UCSD-AML1 (cell line): ENCODE data around the gene HOXA3.
A peak's percentile ranks its signal among the peaks of the same experiment; 100 is the strongest.

Experiments
- DNase-seq: peaks from one replicate; lab custom pipeline; 2025; ENCODE audit not compliant: unreplicated experiment; lab: John Stamatoyannopoulos, UW

Gene HOXA3

DNA sequence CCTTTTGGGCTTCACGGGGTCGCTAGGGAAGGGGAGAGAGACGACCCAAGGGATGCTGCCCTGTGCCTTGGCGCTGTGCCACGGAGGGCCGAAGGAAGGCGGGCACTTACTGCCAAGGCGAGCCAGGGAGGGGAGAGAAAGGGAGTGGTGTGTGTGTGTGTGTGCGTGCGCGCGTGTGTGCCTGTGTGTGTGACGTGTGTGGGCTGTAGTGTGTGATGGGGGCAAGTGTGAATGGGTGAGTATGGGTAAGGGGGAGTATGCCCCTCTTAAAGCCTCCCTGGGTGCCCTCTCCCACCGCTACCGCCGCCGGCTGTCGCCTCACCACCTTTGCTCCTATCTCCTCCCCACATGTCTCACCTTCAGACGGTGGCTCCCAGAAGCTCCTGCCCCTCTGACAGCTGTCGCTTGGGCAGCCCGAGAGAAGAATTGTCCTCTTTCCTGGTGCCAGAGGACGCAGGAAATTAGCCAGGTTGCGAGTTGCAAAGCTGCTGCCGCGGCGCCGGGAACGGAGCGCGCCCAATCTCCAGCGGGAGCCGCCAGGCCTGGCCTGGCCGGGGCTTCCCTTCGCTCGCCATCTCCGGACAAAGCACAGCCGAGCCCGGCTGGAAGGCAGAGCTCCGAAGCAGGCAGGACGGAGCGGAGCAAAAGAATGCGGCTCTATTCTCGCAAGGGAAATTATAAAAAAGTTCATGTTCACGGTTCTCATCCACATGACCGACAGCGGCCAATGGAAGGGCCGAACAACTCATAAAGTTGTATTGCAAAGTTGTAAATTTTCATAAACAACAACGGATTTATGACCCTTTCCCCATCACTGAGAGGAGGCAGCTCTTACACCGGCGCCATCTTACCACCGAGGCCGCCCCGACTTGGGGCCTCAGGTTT lies at the start of gene HOXA3:
Gene HOXA3 (minus strand): TSS at position 653 of the 885 bp plus-strand sequence. CDS start 41,943 bp downstream, outside the sequence.
- peak; percentile 37 for DNase-seq

DNA sequence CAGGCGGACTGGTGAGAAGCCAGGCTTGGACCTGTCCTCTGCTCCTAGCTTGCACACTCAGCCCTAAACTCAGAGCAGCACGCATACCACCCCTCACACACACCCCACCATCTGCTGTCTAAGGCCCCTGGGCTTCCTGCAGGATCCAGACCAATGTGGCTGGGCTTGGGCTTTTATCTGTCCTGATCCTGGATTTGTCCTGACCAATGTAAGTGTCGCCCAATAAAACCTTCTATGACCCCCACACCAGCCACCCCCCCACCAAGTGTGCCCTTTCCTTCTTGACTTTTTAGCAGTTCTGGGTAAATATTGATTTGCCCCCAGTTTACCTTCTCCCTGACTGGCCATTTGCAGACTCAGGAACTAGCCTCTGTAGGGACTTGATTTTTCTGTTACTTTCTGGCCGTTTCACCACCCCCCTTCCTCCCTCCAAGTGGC lies 49.2 kb upstream of the HOXA3 start:
- DNase-seq, result no peak

DNA sequence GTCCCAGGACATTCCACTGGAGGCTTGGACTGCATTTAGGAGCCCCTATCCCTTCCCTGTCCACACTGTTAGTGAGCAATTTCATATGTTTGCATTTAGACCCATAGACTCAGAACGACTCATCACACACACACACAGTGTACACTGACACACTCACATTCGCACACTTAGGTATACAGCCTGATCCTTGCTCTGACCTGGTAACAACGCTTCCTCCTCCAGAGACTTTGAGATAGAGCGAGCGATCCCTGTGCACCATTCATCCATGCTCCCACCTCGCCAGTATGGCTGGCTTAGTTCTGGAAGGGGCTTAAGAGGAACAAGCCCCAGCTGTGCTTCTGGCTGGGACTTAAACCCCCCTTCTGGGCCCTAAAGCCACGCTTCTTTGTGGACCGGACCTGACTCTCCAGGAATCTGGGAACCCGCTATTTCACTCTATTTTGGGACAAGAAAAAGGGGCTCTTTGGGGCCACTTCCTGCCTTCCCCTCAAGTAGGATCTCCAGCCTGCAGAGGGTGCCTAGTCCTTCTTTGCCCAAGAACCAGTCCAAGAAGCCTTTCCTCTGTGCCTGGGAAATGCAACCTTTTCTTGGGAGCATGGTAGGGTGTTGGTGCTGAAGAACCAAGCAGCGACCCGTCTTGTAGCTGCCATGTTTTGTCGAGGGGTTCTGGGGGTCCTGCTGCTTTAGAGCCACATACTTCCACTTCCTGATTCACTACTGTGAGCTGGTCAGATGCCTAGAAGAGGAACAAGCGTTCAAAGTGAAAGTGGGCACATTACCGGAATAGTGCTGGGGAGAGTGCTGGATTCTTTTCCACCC lies 48.6 kb upstream of the HOXA3 start:
- DNase-seq, result peak; percentile 16

DNA sequence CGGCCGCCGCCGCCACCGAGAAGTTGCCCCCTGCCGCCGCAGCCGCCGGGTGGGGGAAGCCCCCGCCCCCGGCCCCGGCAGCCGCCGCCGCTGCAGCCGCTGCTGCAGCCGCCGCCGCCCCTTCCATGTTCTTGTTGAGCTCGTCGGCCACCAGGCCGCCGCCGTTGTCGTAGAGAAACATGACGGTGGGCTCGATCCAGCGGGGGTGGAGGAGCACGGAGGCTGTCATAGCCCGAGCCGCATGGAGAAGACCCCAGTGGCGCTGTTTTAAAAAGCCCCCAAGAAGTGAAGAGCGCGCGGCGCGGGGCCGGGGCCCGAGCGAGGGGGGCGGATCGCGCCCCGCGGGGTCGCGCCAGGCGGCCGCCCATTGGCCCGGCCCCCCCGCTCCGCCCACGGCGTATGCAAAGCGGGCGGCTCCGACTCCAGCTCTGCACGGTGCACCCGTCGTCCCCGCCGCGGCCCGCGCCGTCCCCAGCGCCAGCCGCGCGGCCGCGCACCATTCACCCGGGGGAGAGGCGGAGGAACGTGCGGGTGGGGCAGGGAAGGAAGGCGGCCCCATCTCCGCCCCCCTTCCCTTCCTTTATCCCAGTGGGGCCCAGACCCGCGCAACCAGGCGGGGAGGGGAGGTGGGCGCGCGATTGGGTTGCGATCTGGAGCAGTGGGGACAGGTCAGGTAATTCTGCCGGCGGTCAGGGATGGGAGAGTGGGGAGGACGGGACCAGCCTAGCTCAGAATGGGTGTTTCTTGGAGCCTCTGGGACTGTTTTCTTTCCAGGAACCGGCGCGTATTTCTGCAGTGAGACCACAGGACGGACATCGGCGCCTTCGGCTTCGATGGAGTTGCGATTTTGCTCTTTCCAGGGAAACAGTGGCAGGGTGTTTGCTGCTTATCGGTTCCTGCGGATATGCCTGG lies 47.7 kb upstream of the HOXA3 start, which contains the start of gene HOXA13:
Gene HOXA13 (minus strand): TSS at position 243 of the 912 bp plus-strand sequence. CDS start 14 bp downstream, at position 229.
- peak; percentile 17 for DNase-seq

DNA sequence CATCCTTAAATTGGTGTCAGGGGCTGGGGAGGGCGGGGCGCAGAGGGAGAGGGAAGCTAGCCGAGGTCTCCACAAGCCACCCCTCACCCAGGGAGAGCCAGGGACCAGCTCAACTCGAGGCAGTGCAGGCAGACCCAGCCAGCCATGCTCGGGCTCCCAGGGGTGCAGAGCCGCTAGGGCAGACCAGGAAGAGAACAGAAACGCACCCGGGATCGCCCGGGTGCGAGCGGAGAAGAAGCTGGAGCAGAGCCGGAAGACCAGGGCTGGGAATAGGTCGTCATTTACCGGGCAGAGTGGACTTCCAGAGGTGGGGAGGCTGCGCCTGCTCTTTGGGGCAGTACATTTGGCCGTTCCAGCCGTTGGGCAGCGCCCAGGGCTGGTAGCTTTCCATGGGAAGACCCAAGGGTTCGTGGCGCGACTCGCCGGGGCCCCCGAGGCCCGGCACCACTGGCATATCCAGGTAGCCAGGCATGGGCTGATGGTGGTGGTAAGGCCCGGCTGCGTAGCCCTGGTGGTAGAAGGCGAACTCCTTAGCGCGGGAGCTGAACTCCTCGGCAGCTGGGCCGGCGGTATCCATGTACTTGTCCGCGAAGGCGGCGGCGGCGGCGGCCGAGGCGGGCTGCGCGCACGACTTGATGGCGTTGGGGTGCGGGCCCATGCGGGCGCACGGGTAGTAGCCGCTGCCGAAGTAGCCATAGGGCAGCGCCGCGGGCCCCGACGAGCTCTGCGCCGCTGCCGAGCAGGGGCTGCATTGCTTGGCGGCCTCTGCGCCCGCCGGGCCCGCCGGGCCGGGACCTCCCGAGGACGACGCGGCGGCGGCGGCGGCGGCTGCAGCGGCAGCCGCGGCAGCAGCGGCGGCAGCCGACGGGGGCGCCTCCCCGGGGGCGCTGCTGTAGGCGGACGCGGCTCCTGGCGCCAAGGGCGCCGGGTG lies 46.8 kb upstream of the HOXA3 start:
- DNase-seq, result no peak

DNA sequence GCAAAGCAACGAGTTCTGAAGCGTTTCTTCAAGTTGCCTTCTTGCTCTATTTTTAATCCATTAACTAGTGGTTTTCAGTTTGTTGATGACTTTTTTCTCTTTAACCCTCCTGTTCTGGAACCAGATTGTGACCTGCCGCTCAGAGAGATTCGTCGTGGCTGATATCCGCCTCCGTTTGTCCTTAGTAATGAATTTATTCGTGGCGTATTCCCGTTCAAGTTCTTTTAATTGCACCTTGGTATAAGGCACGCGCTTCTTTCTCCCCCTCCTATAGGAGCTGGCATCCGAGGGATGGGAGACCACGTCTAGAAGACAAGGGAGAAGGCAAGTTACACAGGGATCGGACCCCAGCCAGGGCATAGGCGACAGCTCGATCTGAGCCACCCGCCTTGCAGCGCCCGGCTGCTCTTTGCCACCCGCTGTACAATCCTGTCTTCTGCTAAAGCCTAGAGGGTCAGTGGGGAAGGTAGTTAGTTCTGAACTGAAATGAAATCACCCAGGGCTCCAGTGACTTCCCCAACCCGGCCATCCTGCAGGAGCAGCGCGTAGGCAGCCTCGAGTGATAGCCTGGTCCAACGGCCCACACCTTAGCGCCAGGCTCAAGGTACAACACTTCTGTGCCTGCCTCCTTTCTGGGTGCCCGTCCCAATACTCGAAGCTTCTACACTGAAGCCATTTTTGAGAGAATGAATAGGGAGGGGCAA lies 45.9 kb upstream of the HOXA3 start:
- no peak for DNase-seq

DNA sequence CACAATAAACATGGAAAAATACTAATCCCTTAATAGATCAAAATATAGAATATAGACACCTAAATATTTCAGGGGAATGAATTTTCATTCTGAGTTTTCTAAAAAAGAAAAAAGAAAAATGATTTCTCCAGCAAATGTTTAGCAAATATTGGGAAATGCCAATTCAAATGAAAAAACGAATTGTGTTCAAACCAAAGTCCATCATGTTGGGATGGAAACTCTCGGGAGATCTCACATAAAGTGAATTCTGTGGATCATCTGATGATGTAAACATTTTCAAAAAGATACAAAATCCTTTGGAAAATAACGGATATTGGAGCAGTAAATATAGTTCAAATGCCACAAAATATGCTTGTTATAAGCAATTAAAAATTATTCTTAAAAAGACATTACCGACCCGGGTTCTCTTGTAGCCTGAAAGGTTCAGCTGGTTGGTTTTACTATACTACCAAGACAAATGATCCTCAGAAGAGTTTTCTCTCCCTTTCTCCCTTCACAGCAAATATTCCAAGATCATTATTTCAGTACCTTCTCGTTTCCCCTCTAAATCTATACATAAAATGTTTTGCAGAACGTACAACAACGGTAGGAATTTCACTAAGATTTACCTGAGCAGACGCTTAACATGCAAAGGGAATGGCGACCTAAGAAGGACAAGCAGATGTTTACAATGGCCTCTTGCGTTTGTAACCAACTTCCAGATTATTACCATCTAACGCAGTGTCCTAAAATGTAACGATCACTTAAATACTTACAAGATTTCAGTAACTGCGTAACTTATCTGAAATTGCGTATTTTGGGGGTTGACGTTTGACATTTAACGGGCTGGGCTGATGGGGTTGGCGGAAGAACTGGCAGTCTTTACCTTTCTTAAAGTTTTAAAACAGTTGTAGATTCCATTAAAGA lies 45.0 kb upstream of the HOXA3 start:
- no peak for DNase-seq

DNA sequence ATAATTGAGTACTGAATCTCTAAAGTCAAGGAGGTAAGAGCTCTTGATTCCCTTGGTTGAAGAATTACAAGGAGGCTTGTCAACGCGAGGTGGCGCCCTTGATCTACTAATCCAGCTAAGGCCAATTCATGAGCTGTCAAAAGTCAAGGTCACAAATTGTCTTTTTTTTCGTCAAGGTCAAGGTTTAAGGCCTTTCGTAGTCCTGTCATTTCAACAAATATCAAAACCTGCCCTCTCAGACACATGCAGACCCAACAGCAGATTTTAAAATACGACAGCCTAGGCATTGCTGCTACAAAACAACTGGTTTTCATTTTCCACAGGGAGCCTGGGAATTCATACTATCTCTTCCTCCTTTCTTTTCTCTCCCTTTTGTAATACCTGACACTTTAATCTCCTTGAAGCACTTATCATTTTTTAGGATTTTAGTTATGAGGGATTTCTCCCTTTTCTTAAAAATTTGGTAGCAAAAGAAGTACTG lies 43.9 kb upstream of the HOXA3 start:
- peak; percentile 47 for DNase-seq

DNA sequence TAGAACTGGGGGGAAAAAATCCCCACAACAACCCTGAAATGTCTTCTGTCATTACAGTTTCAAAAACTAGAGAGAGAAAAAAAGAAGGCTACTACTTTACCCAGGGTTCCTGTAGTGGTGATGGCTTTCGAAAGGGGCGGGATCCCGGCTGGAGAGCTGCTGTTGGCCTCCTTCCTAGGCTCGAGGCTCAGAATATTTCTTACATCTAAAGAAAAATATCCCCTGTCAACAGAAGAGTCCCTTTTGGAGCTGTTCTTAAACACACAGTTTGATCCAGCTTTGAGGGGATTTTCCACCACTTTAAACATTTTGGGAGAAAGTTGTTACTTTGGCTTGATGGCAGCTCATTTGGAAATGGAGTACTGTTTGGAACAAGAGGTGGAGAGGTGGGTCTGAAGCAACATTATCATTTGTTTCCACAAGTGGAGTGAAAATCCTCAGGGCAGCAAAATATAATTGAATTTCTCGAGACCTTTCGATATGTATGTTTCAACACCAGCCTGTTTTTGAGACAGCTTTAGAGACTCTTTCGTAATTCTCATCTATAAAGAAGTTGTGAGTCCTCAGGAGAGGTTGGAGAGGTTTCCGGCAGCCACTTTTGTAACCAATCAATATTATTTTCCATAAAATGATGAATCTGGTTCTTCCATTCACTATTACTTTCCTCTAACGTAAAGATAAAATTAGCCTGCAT lies 42.5 kb upstream of the HOXA3 start:
- no peak for DNase-seq

DNA sequence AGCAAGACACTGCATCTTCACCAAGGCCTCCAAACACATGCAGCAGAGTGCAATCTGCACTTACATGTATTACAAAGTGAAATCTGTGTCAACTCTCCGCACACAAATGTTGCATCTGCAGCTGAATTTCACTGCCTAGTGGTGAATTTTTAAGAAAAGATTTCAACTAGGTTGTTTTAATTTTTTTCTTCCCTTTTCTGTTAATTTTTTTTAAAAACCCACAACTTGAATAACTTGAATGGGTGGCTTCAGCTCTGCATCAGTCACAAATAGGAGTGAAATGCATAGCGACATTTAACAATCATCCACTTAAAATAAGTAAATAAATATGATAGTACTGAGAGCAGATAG lies 41.6 kb upstream of the HOXA3 start:
- DNase-seq, result no peak

DNA sequence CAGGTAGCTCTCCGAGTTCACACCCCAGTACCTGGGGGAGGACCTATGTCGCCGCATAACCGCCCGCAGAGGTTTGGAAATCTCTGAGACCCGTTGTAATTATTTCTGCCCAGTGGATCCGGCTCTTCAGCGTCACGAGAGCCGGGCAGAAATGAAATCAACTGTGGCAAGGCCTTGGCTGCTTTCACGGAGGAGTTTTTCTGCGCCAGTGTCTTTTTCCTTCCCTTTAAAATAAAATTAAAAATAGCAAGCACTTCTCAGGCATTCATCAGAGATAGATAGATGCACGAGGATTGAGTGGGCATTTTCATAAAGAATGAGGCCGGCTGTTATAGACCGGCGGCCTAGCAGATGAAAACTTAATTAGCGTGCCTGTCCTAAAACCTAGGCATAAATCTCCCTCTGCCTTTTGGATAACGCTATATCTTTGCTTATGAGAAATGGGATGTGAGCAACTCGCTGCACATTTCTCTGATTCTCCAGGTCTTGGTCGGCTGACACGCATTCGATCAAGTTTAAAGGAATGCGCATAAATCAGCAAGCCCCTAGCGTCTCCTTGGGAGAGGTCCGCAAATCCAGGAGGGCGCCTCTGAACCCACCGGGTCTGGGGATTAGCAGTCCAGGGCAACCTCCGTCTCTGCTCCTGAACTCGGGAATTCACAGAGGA lies 41.1 kb upstream of the HOXA3 start:
- no peak for DNase-seq

DNA sequence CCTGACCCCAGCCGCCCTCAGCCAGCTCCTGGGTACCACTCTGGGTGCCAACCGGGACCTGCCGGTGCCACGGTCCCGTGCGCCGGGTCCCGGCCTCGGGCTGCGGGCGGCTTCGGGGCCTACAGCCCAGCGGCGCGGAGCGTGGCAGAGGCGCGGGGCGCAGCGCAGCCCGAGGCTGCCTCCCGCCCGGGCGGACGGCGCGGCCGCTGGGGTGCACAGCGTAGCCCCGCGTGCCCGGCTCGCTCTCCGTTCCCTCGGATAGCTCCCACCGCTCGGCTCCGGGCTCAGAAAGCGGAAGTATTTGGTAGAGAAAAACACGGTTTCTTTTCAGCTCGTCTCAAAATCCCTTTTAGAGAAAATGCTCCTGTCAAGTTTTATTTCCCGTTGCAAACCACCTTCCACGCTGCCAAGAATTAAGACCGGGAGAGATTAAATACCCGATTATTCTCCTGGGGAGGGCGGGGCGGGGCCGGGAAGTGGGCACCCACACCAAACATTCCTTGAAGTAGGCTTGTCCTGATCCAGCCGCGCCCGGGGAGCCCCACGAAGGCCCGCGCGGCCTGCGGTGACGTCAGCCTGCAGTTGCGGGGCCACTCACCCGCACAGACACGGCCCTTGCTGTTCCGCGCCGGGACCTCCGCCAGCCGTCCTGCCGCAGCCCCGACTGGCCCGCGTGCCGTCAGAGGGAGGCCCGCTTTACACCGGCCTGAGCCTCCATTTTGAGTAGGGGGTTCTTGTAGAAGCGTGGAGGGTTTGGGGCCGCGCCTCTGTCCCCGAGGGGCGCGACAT lies 40.4 kb upstream of the HOXA3 start:
- DNase-seq, result peak; percentile 20

DNA sequence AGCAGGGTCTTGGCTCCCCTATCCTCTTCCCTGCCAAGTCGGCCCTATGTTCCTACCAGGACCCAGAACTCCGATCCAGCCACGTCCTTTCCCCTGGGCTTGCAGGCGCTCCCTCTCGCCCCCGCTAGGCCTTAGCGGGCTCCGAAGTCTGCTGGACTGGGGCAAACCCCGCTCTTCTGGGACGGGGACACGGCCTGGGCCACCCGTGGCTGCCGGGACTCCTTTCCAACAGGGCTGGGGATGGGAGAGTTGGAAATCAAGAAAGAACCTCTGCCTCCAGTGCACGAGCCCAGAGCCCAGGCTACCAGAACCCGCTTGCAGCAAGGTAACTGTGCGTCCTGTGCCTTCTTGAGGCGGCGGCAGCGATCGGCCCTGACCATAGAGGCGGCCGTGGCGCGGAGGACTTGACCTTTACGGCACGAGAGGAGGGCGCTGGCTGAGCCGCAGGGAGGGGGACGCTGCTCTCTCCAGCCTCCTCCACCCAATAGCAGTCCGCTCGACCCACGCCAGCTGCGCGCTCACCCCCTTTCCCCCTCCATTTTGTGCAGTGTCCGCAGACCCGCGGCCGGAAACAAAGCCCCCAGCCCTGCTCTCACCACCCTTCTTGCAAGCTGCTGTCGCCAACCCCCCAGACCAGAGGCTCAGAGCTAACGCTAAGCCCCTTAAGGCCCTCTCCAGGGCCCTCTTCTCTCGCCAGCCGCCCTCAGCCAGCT lies 39.6 kb upstream of the HOXA3 start:
- DNase-seq, result no peak

DNA sequence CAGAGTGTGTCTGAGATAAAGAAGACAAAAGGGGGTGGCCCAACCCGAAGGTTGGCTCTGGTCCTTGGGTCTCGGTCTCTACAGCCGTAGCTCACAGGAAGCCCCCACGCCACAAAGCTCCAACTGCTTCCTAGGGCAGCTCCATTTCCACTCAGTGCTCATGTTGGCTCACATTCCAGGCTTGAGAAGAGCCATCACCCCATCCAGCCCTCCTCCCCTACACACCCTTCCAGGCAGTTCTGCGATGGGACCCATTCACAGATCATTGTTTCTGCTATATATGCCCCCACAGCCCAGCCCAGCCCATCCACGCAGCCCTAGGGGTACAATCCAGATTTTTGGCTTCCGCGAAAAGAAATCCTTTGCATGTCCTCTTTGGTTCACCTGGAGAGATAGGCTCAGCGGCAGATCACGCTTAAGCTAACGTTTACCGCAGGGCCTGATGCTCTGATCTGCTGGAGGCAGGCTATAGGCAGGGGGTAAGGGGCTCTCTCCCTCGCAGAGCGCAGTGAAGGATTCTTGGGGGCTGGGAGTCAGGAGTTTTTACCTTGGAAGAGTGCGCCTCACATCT lies 38.9 kb upstream of the HOXA3 start:
- no peak for DNase-seq
